Activated effector memory CD4-positive, alpha-beta T cell treated with Interleukin-2 at 50 U/mL for 16 hours (primary cell): Measurements from ENCODE around the gene HTR5A.

Source experiments
- DNase-seq: peaks from one replicate; pipeline ENCODE4 v3.0.0-alpha.2; 2020

The HTR5A gene

GRCh38 chr7:155093596-155093995 lies 23.5 kb downstream of the HTR5A start:
- no peak for DNase-seq

- DNase-seq, result no peak
These were observed 24.6 kb downstream of the HTR5A start for GRCh38 chr7:155094636-155095135.

DNA sequence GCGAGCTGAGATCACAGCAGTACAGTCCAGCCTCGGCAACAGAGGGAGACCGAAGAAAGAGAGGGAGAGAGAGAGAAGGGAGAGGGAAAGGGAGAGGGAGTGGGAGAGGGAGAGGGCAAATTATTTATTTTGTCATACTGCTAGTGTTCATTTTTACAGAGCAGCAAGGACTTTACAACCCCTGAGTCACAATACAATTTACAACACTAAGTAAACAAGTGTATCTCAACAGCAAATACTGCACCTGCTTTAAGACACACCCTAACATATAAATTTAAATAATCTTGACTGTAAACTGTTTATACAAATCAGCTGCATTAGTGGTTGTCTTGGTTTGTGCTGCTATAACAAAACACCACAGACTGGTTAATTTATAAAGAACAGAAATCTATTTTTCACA lies 27.2 kb downstream of the HTR5A start:
- DNase-seq, result no peak

DNA sequence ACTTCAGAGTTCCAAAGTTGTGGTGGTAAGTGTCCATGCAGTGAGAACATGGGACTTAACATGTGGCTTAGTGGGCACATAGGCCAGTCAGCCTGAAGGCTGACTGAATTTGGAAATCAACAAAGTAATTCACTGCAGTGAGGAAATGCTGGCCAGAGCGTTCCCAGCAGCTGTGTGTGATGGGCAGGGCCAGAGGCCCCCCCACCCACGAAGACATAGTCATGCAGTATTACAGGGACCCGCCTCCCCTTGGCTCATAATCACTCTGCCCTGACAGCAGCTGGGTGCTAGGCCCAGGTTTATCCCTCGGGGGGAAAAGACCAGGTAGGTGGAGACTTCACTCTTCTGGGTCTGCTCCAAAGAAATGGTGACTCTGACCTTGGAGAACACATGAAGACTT lies 33.7 kb downstream of the HTR5A start:
- DNase-seq, result no peak

GRCh38 chr7:155104913-155105312 lies 34.8 kb downstream of the HTR5A start:
- DNase-seq, result no peak

- no peak for DNase-seq
These were observed 36.2 kb downstream of the HTR5A start for GRCh38 chr7:155106356-155106755.

GRCh38 chr7:155107126-155107525 lies 37.0 kb downstream of the HTR5A start:
- DNase-seq, result no peak

DNA sequence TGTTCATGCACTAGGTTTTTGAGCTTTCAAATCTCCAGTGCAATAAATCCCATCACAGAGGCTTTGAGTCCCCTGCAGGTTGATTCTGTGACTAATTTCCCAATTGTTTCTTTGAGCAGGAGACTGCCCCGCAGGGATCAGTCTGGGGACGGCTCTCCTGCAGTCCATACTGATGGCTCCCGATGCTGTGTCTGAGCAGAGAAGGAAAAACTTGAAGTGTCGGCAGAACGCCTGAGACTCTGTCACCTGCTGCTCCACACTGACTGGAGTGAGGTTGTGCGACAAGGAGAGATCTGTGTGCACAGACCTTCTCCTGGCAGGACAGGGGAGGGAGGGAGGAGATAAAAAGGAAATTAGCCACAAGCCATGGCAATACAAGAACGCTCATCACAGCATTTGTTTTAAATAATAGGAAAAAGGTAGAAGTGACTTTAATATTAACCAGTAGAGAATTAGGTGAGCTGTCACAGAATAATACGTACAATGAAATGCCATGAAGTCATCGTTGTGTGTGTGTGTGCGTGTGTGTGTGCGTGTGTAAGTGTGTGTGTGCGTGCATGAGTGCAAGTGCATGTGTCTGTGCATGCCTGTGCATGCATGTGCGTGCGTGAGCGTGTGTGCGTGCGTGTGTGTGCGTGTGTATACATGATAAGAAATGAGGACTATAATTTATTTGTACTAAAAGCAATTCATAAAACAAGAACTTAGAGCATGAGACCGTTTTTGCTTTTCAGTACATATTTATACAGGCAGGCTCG lies 38.2 kb downstream of the HTR5A start:
- no peak for DNase-seq

DNA sequence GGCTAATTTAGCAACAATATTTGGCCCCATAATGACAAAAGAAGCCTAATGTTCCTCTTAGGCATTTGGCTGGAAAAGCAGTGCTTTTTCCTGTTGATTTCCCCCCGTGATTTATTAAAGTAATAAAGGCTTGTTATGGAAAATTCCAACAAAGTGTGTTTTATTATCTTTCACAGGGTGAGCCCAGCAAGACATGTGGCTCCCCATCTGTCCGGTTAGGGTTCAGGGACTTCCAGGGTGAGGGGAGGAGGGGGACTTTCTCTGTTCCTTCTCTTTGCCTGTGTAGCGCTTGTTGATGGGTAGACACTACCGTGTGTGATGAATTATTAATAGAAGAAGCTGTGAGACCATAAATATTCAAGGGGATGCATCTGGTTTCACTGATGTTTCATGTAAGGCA lies 39.0 kb downstream of the HTR5A start:
- DNase-seq, result no peak

- DNase-seq, result no peak
These were observed 45.2 kb downstream of the HTR5A start for GRCh38 chr7:155115288-155115687.

- DNase-seq, result no peak
These were observed 49.8 kb downstream of the HTR5A start for GRCh38 chr7:155119801-155120382.

DNA sequence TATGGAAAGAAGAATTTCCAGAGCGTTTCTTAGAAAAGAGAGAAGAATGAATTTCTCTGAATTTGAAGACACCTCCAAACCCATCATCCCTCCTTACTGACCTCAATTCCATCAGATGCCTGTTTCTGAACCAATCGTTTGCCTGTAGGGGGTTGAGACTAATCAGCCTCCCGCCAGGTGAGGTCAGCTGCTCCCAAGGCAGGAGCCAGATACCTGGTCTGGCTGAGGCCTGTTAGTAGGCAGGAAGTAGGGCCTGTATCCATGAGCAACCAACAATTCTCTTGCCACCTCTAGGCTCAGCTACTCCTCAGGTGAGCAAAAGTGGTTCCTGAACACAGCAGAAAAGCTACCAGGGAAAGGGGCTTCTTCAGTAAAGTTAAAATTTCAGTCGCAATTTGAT lies 50.3 kb downstream of the HTR5A start:
- no peak for DNase-seq

GRCh38 chr7:155122831-155123230 lies 52.7 kb downstream of the HTR5A start:
- no peak for DNase-seq

DNA sequence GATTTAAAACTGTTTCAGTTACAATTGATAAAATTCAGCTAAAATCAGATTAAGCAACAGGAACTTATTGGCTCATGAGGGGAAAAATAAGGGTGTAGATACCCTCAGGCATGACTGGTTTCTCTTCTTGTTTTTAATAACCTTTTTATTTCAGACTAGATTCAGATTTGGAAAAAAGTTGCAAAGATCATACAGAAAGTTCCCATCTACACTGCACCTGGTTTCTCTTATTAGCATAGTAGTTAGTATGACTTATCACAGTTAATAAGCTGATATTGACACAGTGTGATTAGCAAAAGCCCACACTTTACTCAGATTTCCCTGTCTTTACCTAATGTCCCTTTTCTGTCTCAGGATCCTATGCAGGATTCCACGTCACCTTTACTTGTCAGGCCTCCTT lies 53.3 kb downstream of the HTR5A start:
- DNase-seq, result no peak

GRCh38 chr7:155124706-155125105 lies 54.6 kb downstream of the HTR5A start:
- no peak for DNase-seq

DNA sequence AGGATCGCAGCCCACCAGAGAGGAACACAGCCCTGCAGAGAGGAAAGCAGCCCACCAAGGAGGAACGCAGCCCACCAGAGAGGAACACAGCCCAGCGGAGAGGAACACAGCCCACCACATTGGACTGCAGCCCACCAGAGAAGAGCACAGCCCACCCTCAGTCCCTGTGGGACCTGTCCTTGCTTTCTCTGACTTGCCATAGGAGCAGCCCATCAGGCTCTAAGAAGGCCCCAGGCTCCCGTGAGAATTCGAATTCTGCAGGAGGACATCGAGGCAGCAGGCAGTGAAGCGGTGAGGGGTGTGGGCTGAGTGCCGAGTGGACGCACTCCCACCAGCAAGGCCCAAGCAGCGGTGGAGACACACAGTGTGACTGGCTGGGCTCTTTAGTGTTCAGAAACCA lies 59.1 kb downstream of the HTR5A start:
- DNase-seq, result no peak

GRCh38 chr7:155129789-155130188 lies 59.7 kb downstream of the HTR5A start:
- DNase-seq, result no peak

DNA sequence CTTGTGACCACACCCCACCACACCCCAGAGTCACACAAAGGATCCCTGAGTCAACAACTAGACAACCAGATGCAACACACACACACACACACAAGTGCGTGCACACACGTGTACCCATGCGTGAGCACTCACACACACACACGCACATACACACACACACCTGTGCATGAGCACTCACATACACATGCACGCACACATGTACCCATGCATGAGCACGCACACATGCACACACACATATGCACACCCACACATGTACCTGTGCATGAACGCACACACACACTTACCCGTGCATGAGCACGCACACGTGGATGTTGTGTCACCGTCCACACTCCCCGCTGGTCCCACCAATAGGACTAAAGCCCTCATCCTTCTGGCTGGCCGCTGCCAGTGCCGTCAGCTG lies 60.4 kb downstream of the HTR5A start:
- no peak for DNase-seq

DNA sequence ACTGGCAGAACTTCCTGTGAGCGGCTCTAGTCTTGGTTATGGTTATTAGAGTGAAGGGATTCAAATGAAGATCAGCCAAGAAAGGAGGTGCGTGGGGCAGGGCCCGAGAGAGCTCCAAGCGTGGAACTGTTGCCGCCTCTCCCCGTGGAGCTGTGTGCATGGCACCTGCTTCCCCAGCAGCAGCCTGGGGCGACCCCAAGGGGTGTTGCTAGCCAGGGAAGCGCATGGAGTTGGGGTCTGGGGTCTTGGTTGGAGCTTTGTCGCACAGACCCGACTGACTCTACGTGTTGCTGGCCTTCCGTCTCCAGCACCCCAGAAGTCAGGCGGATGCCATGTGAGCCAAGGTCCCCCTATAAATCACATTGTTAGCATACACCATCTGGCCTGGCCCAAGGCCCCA lies 61.0 kb downstream of the HTR5A start:
- no peak for DNase-seq

DNA sequence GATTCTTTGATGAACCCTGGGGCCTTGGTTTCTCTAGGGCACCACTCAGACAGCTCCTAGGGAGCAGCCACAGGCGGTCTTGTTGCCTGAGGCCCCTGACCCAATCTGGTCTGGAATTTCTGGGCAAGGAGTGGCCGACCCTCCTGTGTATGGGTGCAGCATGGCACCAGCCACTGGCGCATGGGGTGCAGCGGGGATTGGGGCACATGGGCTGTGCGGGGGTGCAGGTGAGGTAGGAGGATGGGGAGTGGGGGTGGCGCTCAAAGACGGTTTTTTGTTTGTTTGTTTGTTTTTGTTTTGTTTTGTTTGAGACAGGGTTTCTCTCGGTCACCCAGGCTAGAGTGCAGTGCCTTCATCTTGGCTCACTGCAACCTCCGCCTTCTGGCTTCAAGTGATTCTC lies 62.3 kb downstream of the HTR5A start:
- no peak for DNase-seq

DNA sequence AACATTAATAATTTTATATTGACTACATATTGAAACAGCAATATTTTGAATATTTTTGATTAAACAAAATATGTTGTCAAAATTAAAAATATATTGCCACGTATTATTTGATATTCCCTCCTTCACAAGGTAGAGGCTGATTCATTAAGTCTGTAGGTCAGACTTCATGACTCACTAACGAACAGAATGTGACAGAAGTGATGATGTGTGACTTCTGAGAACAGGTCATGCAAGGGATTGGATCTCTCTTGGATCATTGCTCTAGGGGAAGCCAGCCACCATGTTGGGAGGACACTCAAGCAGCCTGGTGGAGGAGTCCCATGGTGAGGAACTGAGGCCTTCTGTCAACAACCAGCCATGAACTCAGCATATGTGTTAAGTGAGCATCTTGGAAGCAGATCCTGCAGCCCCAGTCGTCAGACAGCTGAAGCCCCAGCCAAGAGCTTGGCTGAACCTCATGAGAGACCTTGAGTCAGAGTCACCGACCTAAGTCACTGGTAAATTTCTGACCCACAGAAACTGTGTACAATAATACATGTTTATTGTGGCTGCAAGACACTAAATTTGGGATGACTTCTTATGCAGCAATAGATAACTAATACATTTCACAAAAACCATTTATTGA lies 66.6 kb downstream of the HTR5A start:
- DNase-seq, result no peak
